WTC11 (cell line): ENCODE data around the gene HTR4. TPM values are rescaled to one million over a fixed set of nuclear protein-coding genes. Genes with fewer than 3 reads are reported as not detected.

ENCODE experiments used
- ATAC-seq: fragments of 200-7000 bp; cut with Tn5 transposase; 2 replicates; pipeline ENCODE4 v1.10.0; 2021; ENCODE audit warnings: mild to moderate bottlenecking, moderate library complexity
- CTCF ChIA-PET: fragments of 300-600 bp; sonication (Branson Sonifier 250); formaldehyde crosslinking; loops from one replicate; lab custom pipeline; 2021; ENCODE audit warnings: antibody characterized with exemption; lab: Charles Lee
- POLR2A ChIA-PET: fragments of 350-600 bp; sonication (Branson Sonifier 250); formaldehyde crosslinking; loops from one replicate; lab custom pipeline; 2021; ENCODE audit warnings: antibody characterized with exemption; lab: Charles Lee
- DNase-seq: peaks from one replicate; pipeline ENCODE4 v3.0.0; 2021; ENCODE audit warnings: low spot score
- H3K27ac Mint-ChIP-seq: 2 replicates; pipeline ENCODE4 v1.8.0; 2021; ENCODE audit warnings: mixed read lengths
- H3K27me3 Mint-ChIP-seq: 2 replicates; pipeline ENCODE4 v1.8.0; 2021; ENCODE audit warnings: low read depth, mild to moderate bottlenecking, moderate library complexity, mixed read lengths
- H3K36me3 Mint-ChIP-seq: 2 replicates; pipeline ENCODE4 v1.8.0; 2021; ENCODE audit warnings: mixed read lengths
- H3K4me1 Mint-ChIP-seq: 2 replicates; pipeline ENCODE4 v1.8.0; 2022; ENCODE audit warnings: mixed read lengths
- H3K4me3 Mint-ChIP-seq: 2 replicates; pipeline ENCODE4 v1.8.0; 2021; ENCODE audit warnings: mild to moderate bottlenecking, moderate library complexity, mixed read lengths
- H3K9me3 Mint-ChIP-seq: 2 replicates; pipeline ENCODE4 v1.8.0; 2021; ENCODE audit warnings: mixed read lengths
- ATF1 ChIP-seq: sonication (generic); formaldehyde crosslinking; IDR thresholded peaks from 2 replicates; pipeline ENCODE4 v1.8.1; 2023; ENCODE audit warnings: mild to moderate bottlenecking, moderate library complexity, missing genetic modification reagents
- ATF6 ChIP-seq: sonication (generic); formaldehyde crosslinking; IDR thresholded peaks from 2 replicates; pipeline ENCODE4 v1.8.1; 2023; ENCODE audit warnings: mild to moderate bottlenecking, missing genetic modification reagents
- CBFB ChIP-seq: sonication (generic); formaldehyde crosslinking; IDR thresholded peaks from 2 replicates; pipeline ENCODE4 v1.8.1; 2022; ENCODE audit warnings: mild to moderate bottlenecking, low read depth, missing genetic modification reagents
- CREM ChIP-seq: sonication (generic); formaldehyde crosslinking; IDR thresholded peaks from 2 replicates; pipeline ENCODE4 v1.8.1; 2022; ENCODE audit warnings: mild to moderate bottlenecking, missing genetic modification reagents, moderate library complexity
- CTCF ChIP-seq: fragments of 200-600 bp; IDR thresholded peaks from 2 replicates; pipeline ENCODE4 v1.8.0; 2022; ENCODE audit warnings: antibody characterized with exemption
- GTF2I ChIP-seq: fragments of 250-450 bp; sonication (Bioruptor Pico); conservative IDR thresholded peaks from 2 replicates; pipeline ENCODE4 v1.4.0; 2021; ENCODE audit warnings: mild to moderate bottlenecking
- IRF2 ChIP-seq: sonication (generic); formaldehyde crosslinking; IDR thresholded peaks from 2 replicates; pipeline ENCODE4 v1.8.0; 2022; ENCODE audit warnings: low read depth, missing genetic modification reagents, borderline replicate concordance
- KAT7 ChIP-seq: sonication (generic); formaldehyde crosslinking; IDR thresholded peaks from 2 replicates; pipeline ENCODE4 v1.8.1; 2023; ENCODE audit warnings: missing genetic modification reagents, mild to moderate bottlenecking, borderline replicate concordance
- MYBL2 ChIP-seq: sonication (generic); formaldehyde crosslinking; IDR thresholded peaks from 2 replicates; pipeline ENCODE4 v1.8.1; 2023; ENCODE audit warnings: mild to moderate bottlenecking, moderate library complexity, missing genetic modification reagents
- NR1H2 ChIP-seq: sonication (generic); formaldehyde crosslinking; IDR thresholded peaks from 2 replicates; pipeline ENCODE4 v1.9.0; 2021; ENCODE audit warnings: mild to moderate bottlenecking, moderate library complexity, missing genetic modification reagents
- PRDM15 ChIP-seq: sonication (generic); formaldehyde crosslinking; IDR thresholded peaks from 2 replicates; pipeline ENCODE4 v1.8.0; 2022; ENCODE audit warnings: missing genetic modification reagents
- ZNF232 ChIP-seq: sonication (generic); formaldehyde crosslinking; IDR thresholded peaks from 2 replicates; pipeline ENCODE4 v1.8.0; 2022; ENCODE audit warnings: mild to moderate bottlenecking, missing genetic modification reagents
- ZNF263 ChIP-seq: sonication (generic); formaldehyde crosslinking; IDR thresholded peaks from 2 replicates; pipeline ENCODE4 v1.8.1; 2022; ENCODE audit warnings: low read depth, mild to moderate bottlenecking, moderate library complexity, missing genetic modification reagents
- total RNA-seq: library from RNA; stranded (reverse); gene quantifications from 3 replicates; pipeline ENCODE4 v1.2.3, GENCODE V29; 2021
- TF ChIP-seq, protein P1 (sequence below): sonication (generic); formaldehyde crosslinking; IDR thresholded peaks from 2 replicates; pipeline ENCODE4 v1.8.0; 2023; ENCODE audit warnings: mild to moderate bottlenecking, missing genetic modification reagents

The HTR4 gene
- total RNA-seq, 1 experiment from 2014 or later: not detected

GRCh38 chr5:148626986-148627385 is 27.3 kb downstream of the HTR4 start (continued):
- TF ChIP-seq, protein P1, sequence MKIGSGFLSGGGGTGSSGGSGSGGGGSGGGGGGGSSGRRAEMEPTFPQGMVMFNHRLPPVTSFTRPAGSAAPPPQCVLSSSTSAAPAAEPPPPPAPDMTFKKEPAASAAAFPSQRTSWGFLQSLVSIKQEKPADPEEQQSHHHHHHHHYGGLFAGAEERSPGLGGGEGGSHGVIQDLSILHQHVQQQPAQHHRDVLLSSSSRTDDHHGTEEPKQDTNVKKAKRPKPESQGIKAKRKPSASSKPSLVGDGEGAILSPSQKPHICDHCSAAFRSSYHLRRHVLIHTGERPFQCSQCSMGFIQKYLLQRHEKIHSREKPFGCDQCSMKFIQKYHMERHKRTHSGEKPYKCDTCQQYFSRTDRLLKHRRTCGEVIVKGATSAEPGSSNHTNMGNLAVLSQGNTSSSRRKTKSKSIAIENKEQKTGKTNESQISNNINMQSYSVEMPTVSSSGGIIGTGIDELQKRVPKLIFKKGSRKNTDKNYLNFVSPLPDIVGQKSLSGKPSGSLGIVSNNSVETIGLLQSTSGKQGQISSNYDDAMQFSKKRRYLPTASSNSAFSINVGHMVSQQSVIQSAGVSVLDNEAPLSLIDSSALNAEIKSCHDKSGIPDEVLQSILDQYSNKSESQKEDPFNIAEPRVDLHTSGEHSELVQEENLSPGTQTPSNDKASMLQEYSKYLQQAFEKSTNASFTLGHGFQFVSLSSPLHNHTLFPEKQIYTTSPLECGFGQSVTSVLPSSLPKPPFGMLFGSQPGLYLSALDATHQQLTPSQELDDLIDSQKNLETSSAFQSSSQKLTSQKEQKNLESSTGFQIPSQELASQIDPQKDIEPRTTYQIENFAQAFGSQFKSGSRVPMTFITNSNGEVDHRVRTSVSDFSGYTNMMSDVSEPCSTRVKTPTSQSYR (CRISPR knock-in tag): no peak
- TF ChIP-seq ZNF232: no peak

DNA sequence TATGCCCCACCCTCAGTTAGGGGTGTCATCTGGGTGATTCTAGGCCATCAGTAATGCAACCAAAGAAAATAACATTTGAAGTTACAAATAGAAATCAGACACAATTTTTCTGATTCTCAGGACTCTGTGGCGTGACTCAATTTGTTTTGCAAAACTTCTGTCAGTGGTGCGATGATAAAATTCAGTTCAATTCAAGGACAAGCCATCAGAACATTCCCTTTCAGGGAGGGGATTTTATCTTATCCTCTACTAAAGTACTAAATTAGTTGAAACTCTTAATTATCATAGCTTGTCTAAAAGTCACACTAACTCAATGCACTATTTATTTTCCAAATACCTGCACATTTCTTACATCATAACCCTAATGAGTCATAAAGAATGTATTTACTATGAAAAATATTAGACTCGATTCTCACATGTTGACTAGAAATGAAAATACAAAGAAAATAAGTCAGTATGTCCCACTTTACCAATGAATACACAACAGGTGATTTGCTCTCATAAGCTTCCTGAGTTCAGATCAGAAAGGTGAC is 28.2 kb downstream of the HTR4 start:
- H3K27ac Mint-ChIP-seq: no peak overlapping the region
- ChIA-PET CTCF (no interaction called here), POLR2A (interaction anchor here (0.5 kb wide), 1 partner anchor 162 kb away, joined by 3 read pairs; no protein-coding TSS in a partner anchor)
- DNase-seq (no peak), ATAC-seq (no peak)
- H3K9me3 Mint-ChIP-seq: no peaks in the 10 kb centered on the region
- no peak overlapping the region for H3K4me3 Mint-ChIP-seq
- TF ChIP-seq ZNF232 (no peak), KAT7 (CRISPR knock-in tag) (no peak), MYBL2 (CRISPR knock-in tag) (no peak), IRF2 (CRISPR knock-in tag) (no peak), CBFB (CRISPR knock-in tag) (no peak), ATF1 (CRISPR knock-in tag) (no peak)
- TF ChIP-seq, protein P1 (CRISPR knock-in tag): no peak
- H3K4me1 Mint-ChIP-seq: no peaks in the 10 kb centered on the region
- H3K27me3 Mint-ChIP-seq: no peaks in the 10 kb centered on the region
- H3K36me3 Mint-ChIP-seq: no peaks in the 10 kb centered on the region

GRCh38 chr5:148625250-148625649 is 29.1 kb downstream of the HTR4 start:
- Mint-ChIP-seq H3K27ac (no peak overlapping the region), H3K27me3 (no peaks in the 10 kb centered on the region), H3K4me3 (no peak overlapping the region), H3K9me3 (no peaks in the 10 kb centered on the region), H3K4me1 (no peaks in the 10 kb centered on the region), H3K36me3 (no peaks in the 10 kb centered on the region)
- DNase-seq (no peak), ATAC-seq (no peak)
- TF ChIP-seq CREM (no peak), CTCF (no peak), ATF6 (no peak), NR1H2 (CRISPR knock-in tag) (no peak), GTF2I (no peak), PRDM15 (CRISPR knock-in tag) (no peak), ZNF263 (CRISPR knock-in tag) (no peak), MYBL2 (CRISPR knock-in tag) (no peak)
- ChIA-PET POLR2A (no interaction called here), CTCF (no interaction called here)
